Astrocyte (in vitro differentiated cells and primary cell): ENCODE results near the gene SPOCK1. TPM values are rescaled to one million over a fixed set of nuclear protein-coding genes. Genes with fewer than 3 reads are reported as not detected.

ENCODE experiments used
- DNase-seq: peaks from one replicate; pipeline ENCODE4 v3.0.0-alpha.2; 2010; ENCODE audit warnings: low read depth
- FAIRE-seq: peaks from 2 replicates; lab custom pipeline; 2011; peaks lifted over from hg19 to GRCh38; lab: Jason Lieb, UNC
- H2AFZ ChIP-seq: 2 replicates; pipeline ENCODE4 v1.6.0; 2012; ENCODE audit warnings: low read depth, low read length, inconsistent platforms
- H3K27ac ChIP-seq: 2 replicates; pipeline ENCODE4 v1.5.1; 2011; ENCODE audit warnings: low read depth, low read length, inconsistent platforms
- H3K27me3 ChIP-seq: 2 replicates; pipeline ENCODE4 v1.6.0; 2011; ENCODE audit warnings: low read length, inconsistent platforms; ENCODE audit not compliant: insufficient read depth
- H3K36me3 ChIP-seq: 2 replicates; pipeline ENCODE4 v1.5.1; 2011; ENCODE audit warnings: low read length, inconsistent platforms; ENCODE audit not compliant: insufficient read depth
- H3K4me1 ChIP-seq: 2 replicates; pipeline ENCODE4 v1.5.1; 2011; ENCODE audit warnings: low read length, inconsistent platforms; ENCODE audit not compliant: insufficient read depth
- H3K4me2 ChIP-seq: 2 replicates; pipeline ENCODE4 v1.6.0; 2012; ENCODE audit warnings: low read length, inconsistent platforms
- H3K4me3 ChIP-seq: 2 replicates; pipeline ENCODE4 v1.5.1; 2011; ENCODE audit warnings: low read depth, mild to moderate bottlenecking, low read length, inconsistent platforms; ENCODE audit not compliant: insufficient read depth
- H3K79me2 ChIP-seq: 2 replicates; pipeline ENCODE4 v1.6.0; 2012; ENCODE audit warnings: mild to moderate bottlenecking, low read length, inconsistent platforms; ENCODE audit not compliant: insufficient read depth
- H3K9ac ChIP-seq: 2 replicates; pipeline ENCODE4 v1.6.0; 2012; ENCODE audit warnings: mild to moderate bottlenecking, low read length, inconsistent platforms
- H3K9me3 ChIP-seq: 2 replicates; pipeline ENCODE4 v1.5.1; 2012; ENCODE audit warnings: low read depth, mild to moderate bottlenecking, low read length, inconsistent platforms; ENCODE audit not compliant: insufficient read depth
- H4K20me1 ChIP-seq: 2 replicates; pipeline ENCODE4 v1.6.0; 2012; ENCODE audit warnings: low read length, inconsistent platforms; ENCODE audit not compliant: insufficient read depth
- H3K27ac Mint-ChIP-seq: one replicate; pipeline ENCODE4 v1.8.0; 2021; ENCODE audit warnings: mild to moderate bottlenecking, mixed read lengths; ENCODE audit not compliant: unreplicated experiment
- H3K27me3 Mint-ChIP-seq: one replicate; pipeline ENCODE4 v1.8.0; 2021; ENCODE audit warnings: low read depth, mixed read lengths; ENCODE audit not compliant: unreplicated experiment
- H3K36me3 Mint-ChIP-seq: one replicate; pipeline ENCODE4 v1.8.0; 2021; ENCODE audit warnings: low read depth, mixed read lengths; ENCODE audit not compliant: unreplicated experiment
- H3K4me1 Mint-ChIP-seq: one replicate; pipeline ENCODE4 v1.8.0; 2021; ENCODE audit warnings: low read depth, mixed read lengths; ENCODE audit not compliant: unreplicated experiment
- H3K4me3 Mint-ChIP-seq: one replicate; pipeline ENCODE4 v1.8.0; 2021; ENCODE audit warnings: mild to moderate bottlenecking, moderate library complexity, mixed read lengths; ENCODE audit not compliant: unreplicated experiment
- H3K9me3 Mint-ChIP-seq: one replicate; pipeline ENCODE4 v1.8.0; 2021; ENCODE audit warnings: mild to moderate bottlenecking, mixed read lengths; ENCODE audit not compliant: unreplicated experiment
- CTCF ChIP-seq: IDR thresholded peaks from 2 replicates; pipeline ENCODE4 v1.5.1; 2011; ENCODE audit warnings: low read depth, mild to moderate bottlenecking, inconsistent platforms, low read length, moderate library complexity; ENCODE audit not compliant: insufficient read depth
- EZH2 ChIP-seq: IDR thresholded peaks from 2 replicates; pipeline ENCODE4 v1.6.1; 2012; ENCODE audit warnings: mild to moderate bottlenecking, low read length, inconsistent platforms; ENCODE audit not compliant: insufficient read depth
- total RNA-seq: library from RNA; stranded (reverse); gene quantifications from 2 replicates; pipeline ENCODE4 v1.2.1, GENCODE V29; 2021

The SPOCK1 gene
- total RNA-seq, 1 donor from 2014 or later = 53.5 TPM

DNA sequence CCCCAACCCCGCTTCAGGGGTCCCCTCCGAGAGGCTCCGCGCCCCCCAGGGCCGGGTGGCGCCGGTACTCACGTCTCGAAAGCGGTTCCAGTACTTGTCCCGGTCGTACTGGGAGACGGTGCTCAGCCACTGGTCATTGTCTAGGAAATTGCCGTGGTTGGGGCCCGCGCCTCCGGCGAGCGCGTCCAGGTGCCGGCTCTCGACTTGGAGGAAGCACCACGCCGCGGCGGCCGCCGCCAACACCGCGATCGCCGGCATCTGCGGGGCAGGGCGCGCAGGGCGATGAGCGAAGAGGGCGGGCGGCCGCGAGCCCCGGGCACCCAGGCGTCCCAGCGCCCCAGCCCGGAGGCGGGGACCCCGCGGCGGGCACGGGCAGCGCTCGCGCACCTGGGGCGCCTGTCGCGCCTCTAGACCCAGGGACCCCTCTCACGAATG lies 808 bp downstream of the SPOCK1 start:
- Histone ChIP-seq H3K27me3 (no peaks in the 10 kb centered on the region), H3K9ac (peak overlapping the region; percentile 88)
- H3K27me3 Mint-ChIP-seq = peaks cover 21% of the 10 kb centered on the region

GRCh38 chr5:137497396-137498290 lies 1.5 kb downstream of the SPOCK1 start:
- Mint-ChIP-seq H3K27me3 (peaks cover 21% of the 10 kb centered on the region), H3K36me3 (no peaks in the 10 kb centered on the region), H3K4me1 (peaks cover 1% of the 10 kb centered on the region), H3K27ac (no peak overlapping the region), H3K9me3 (no peaks in the 10 kb centered on the region), H3K4me3 (peak overlapping the region; percentile 78)
- Histone ChIP-seq H3K27me3 (no peaks in the 10 kb centered on the region), H3K36me3 (no peaks in the 10 kb centered on the region), H3K4me2 (peak overlapping the region; percentile 94), H3K79me2 (peaks cover 64% of the 10 kb centered on the region), H2AFZ (peak overlapping the region; percentile 54), H3K9ac (peak overlapping the region; percentile 88), H3K4me1 (peaks cover 13% of the 10 kb centered on the region), H4K20me1 (peaks cover 9% of the 10 kb centered on the region), H3K27ac (peak overlapping the region; percentile 59), H3K9me3 (no peaks in the 10 kb centered on the region), H3K4me3 (peak overlapping the region; percentile 75)
- DNase-seq (no peak), FAIRE-seq (no peak)
- TF ChIP-seq CTCF (no peak), EZH2 (no peak)

More for the DNA sequence above, 808 bp downstream of the SPOCK1 start:
- FAIRE-seq (no peak), DNase-seq (no peak)
- Mint-ChIP-seq H3K27ac (no peak overlapping the region), H3K9me3 (no peaks in the 10 kb centered on the region), H3K4me3 (peak overlapping the region; percentile 78), H3K36me3 (no peaks in the 10 kb centered on the region), H3K4me1 (peaks cover 1% of the 10 kb centered on the region)
- Histone ChIP-seq H3K4me3 (peak overlapping the region; percentile 75), H3K27ac (peak overlapping the region; percentile 59), H3K79me2 (peaks cover 58% of the 10 kb centered on the region), H3K4me2 (peak overlapping the region; percentile 94), H4K20me1 (peaks cover 9% of the 10 kb centered on the region), H2AFZ (peak overlapping the region; percentile 54), H3K9me3 (no peaks in the 10 kb centered on the region), H3K4me1 (peaks cover 8% of the 10 kb centered on the region), H3K36me3 (no peaks in the 10 kb centered on the region)
- no peak for TF ChIP-seq CTCF
- TF ChIP-seq EZH2 = no peak

DNA sequence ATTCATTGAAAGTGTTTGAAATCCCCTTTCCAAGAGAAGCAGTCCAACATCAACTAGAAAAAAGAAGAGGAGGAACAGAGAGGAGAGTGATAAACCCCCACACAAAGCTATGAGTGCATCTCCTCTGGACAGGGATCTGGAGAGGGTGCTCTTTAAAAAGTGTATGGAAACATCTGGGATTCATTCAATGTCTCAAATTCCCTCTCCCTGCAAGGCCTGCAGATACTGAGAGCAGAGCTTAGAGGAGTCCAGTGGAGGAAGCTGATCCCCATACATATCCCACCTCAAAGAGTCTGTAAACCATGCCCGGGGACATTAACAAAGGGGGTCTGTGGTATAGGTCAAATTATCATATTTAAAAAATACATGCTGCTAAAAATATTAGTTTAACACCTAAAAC lies 2.2 kb downstream of the SPOCK1 start:
- Mint-ChIP-seq H3K4me3 (no peak overlapping the region), H3K4me1 (peaks cover 1% of the 10 kb centered on the region), H3K27me3 (peaks cover 21% of the 10 kb centered on the region), H3K9me3 (no peaks in the 10 kb centered on the region), H3K27ac (no peak overlapping the region), H3K36me3 (no peaks in the 10 kb centered on the region)
- Histone ChIP-seq H3K9me3 (no peaks in the 10 kb centered on the region), H3K4me3 (no peak overlapping the region), H3K27me3 (no peaks in the 10 kb centered on the region), H2AFZ (no peak overlapping the region), H3K4me2 (peak overlapping the region; percentile 94), H4K20me1 (peaks cover 9% of the 10 kb centered on the region), H3K4me1 (peaks cover 20% of the 10 kb centered on the region), H3K27ac (no peak overlapping the region), H3K79me2 (peaks cover 64% of the 10 kb centered on the region), H3K9ac (no peak overlapping the region), H3K36me3 (no peaks in the 10 kb centered on the region)
- DNase-seq = no peak
- TF ChIP-seq EZH2 (no peak), CTCF (no peak)
- no peak for FAIRE-seq
